GM12872 (cell line): Measurements from ENCODE around the gene RND1.

Source experiments
- CTCF ChIP-seq: IDR thresholded peaks from 3 replicates; pipeline ENCODE4 v1.5.1; 2011; ENCODE audit warnings: low read depth, mild to moderate bottlenecking, low read length, moderate library complexity; ENCODE audit not compliant: insufficient read depth

The RND1 gene

GRCh38 chr12:48880647-48881046 lies 15.0 kb upstream of the RND1 start:
- no peak for TF ChIP-seq CTCF

GRCh38 chr12:48878548-48878947 lies 12.9 kb upstream of the RND1 start:
- TF ChIP-seq CTCF, result no peak

GRCh38 chr12:48875944-48876515 lies 10.4 kb upstream of the RND1 start:
- no peak for TF ChIP-seq CTCF

- TF ChIP-seq CTCF, result no peak
Measured at GRCh38 chr12:48873096-48873495, 7.4 kb upstream of the RND1 start.

- TF ChIP-seq CTCF, result no peak
Measured at GRCh38 chr12:48869191-48869590, 3.5 kb upstream of the RND1 start.

GRCh38 chr12:48868451-48868850 lies 2.8 kb upstream of the RND1 start:
- no peak for TF ChIP-seq CTCF

- no peak for TF ChIP-seq CTCF
Measured at GRCh38 chr12:48866052-48866711, 512 bp upstream of the RND1 start.

- TF ChIP-seq CTCF, result no peak
Measured at GRCh38 chr12:48863291-48863690, 2.4 kb downstream of the RND1 start.
